ENCODE measurements around the gene PELI2. TPM values are rescaled to one million over a fixed set of nuclear protein-coding genes. Genes with fewer than 3 reads are reported as not detected.

Gene PELI2
- total RNA-seq, 1 experiment from 2014 or later: 2.0 TPM

DNA sequence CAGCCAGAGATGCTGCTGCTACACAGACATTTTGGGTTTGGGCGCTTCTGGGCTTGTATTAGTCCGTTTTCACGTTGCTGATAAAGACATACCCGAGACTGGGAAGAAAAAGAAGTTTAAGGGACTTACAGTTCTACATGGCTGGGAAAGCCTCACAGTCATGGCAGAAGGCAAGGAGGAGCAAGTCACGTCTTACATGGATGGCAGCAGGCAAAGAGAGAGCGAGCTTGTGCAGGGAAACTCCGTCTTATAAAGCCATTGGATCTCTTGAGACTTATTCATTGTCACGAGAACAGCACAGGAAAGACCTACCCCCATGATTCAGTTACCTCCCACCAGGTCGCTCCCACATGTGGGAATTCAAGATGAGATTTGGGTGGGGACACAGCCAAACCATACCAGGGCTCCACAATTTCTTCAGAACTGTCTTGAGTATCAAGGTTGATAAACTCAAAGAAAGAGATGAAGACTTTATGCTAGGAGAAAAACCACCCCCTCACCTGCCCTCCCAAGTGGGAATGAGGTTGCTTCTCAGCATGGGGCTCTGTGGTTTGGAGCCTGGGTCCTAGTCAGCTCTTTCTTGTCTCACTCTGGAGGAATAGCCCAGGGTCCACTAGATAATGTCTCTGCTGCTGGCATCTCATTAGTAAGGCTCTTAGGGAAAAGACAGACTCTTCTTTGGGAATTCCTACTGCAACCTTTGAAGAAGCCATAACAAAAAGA is 200.3 kb downstream of the PELI2 start:
- H3K4me3 ChIP-seq (replicated peaks in 1 of 2; ENCODE audit: low read depth in 1 of 2, low read length in 2 of 2): no peak overlapping the region
- no peak for DNase-seq (ENCODE audit: low read depth, low spot score)
- H3K4me1 ChIP-seq (ENCODE audit: control insufficient read depth in 1 of 2, insufficient read depth in 2 of 2, low read length in 2 of 2): no peaks in the 10 kb centered on the region
- H2AFZ ChIP-seq (ENCODE audit: low read depth, low read length, poor library complexity, severe bottlenecking): no peak overlapping the region
- no TSS peak for BruUV-seq (replicated peaks)
- peaks cover 33% of the 10 kb centered on the region; the same call in 1 of the 2 replicates for H3K27me3 ChIP-seq (ENCODE audit: insufficient read depth, low read length)
- RAD21 ChIA-PET (ENCODE audit: low non-redundant PET in 1 of 2, low total read pairs in 2 of 2, uncharacterized antibody in 2 of 2, unreplicated experiment in 2 of 2): no interaction called here
- H3K36me3 ChIP-seq (ENCODE audit: control insufficient read depth in 1 of 2, insufficient read depth in 2 of 2, low read length in 2 of 2): no peaks in the 10 kb centered on the region
- ATAC-seq: no peak
- H3K9me3 ChIP-seq (ENCODE audit: control insufficient read depth in 1 of 2, insufficient read depth in 1 of 2, low read depth in 1 of 2, low read length in 2 of 2): no peaks in the 10 kb centered on the region; a peak in 1 of 4 replicates
- no peak overlapping the region for H3K4me2 ChIP-seq (ENCODE audit: low read length)
- H4K20me1 ChIP-seq (ENCODE audit: insufficient read depth): no peaks in the 10 kb centered on the region
- no peaks in the 10 kb centered on the region for H3K79me2 ChIP-seq (ENCODE audit: insufficient read depth, low read length)
- no peak overlapping the region for H3K27ac ChIP-seq (ENCODE audit: low read depth, low read length)
- POLR2A ChIA-PET: interaction anchor here (0.7 kb wide), 1 partner anchor 37 kb away, joined by 3 read pairs; no protein-coding TSS in a partner anchor
- CTCF ChIA-PET: no interaction called here
- intact Hi-C loops (cut with micrococcal nuclease): no loop called here
- TF ChIP-seq POLR2AphosphoS5 (IDR thresholded peaks at IDR 0.05; ENCODE audit: low read depth, low read length) (no peak), POLR2A (IDR thresholded peaks at IDR 0.05; ENCODE audit: borderline replicate concordance, extremely low read depth, insufficient read depth, insufficient read length) (no peak)
- TF ChIP-seq, protein P1, sequence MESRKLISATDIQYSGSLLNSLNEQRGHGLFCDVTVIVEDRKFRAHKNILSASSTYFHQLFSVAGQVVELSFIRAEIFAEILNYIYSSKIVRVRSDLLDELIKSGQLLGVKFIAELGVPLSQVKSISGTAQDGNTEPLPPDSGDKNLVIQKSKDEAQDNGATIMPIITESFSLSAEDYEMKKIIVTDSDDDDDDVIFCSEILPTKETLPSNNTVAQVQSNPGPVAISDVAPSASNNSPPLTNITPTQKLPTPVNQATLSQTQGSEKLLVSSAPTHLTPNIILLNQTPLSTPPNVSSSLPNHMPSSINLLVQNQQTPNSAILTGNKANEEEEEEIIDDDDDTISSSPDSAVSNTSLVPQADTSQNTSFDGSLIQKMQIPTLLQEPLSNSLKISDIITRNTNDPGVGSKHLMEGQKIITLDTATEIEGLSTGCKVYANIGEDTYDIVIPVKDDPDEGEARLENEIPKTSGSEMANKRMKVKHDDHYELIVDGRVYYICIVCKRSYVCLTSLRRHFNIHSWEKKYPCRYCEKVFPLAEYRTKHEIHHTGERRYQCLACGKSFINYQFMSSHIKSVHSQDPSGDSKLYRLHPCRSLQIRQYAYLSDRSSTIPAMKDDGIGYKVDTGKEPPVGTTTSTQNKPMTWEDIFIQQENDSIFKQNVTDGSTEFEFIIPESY (IDR thresholded peaks at IDR 0.05; ENCODE audit: extremely low read depth, insufficient replicate concordance, low read length): no peak
- no peak overlapping the region for H3K9ac ChIP-seq (ENCODE audit: low read length)
- no peaks in the 10 kb centered on the region for H3K9me2 ChIP-seq (ENCODE audit: insufficient read depth)

DNA sequence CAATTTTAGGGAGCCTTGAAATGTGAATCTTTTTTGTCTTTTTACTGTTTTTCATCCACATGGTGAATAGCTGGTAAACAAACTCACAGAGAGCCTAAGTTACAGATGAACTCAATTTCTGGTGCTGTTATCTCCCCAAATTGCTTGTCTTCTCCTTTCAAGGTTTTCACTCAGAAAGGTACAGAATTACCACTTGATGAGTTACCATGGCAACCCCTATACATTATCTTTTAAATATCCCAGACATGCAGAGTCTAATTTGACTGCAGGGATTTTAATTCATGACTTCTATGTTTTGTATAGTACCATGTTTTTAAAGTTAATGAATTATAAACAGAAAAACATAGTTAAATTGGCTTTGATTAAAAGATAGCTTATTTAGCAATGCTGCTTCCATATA is 203.7 kb downstream of the PELI2 start:
- Histone ChIP-seq H3K9ac (ENCODE audit: low read length) (no peak overlapping the region), H3K9me3 (ENCODE audit: control insufficient read depth in 1 of 2, insufficient read depth in 1 of 2, low read depth in 1 of 2, low read length in 2 of 2) (no peaks in the 10 kb centered on the region; a peak in 1 of 4 replicates), H3K4me3 (replicated peaks in 1 of 2; ENCODE audit: low read depth in 1 of 2, low read length in 2 of 2) (no peak overlapping the region), H3K4me2 (ENCODE audit: low read length) (no peak overlapping the region), H3K36me3 (ENCODE audit: control insufficient read depth in 1 of 2, insufficient read depth in 2 of 2, low read length in 2 of 2) (no peaks in the 10 kb centered on the region), H4K20me1 (ENCODE audit: insufficient read depth) (no peaks in the 10 kb centered on the region), H3K9me2 (ENCODE audit: insufficient read depth) (no peaks in the 10 kb centered on the region), H2AFZ (ENCODE audit: low read depth, low read length, poor library complexity, severe bottlenecking) (no peak overlapping the region), H3K27ac (ENCODE audit: low read depth, low read length) (no peak overlapping the region), H3K79me2 (ENCODE audit: insufficient read depth, low read length) (no peaks in the 10 kb centered on the region), H3K27me3 (ENCODE audit: insufficient read depth, low read length) (peaks cover 40% of the 10 kb centered on the region), H3K4me1 (ENCODE audit: control insufficient read depth in 1 of 2, insufficient read depth in 2 of 2, low read length in 2 of 2) (no peaks in the 10 kb centered on the region)
- DNase-seq (ENCODE audit: low read depth, low spot score) (no peak), ATAC-seq (no peak)
- POLR2A ChIA-PET: no interaction called here
- RAD21 ChIA-PET (ENCODE audit: low non-redundant PET in 1 of 2, low total read pairs in 2 of 2, uncharacterized antibody in 2 of 2, unreplicated experiment in 2 of 2): no interaction called here
- intact Hi-C loops (cut with micrococcal nuclease): no loop called here
- CTCF ChIA-PET: no interaction called here
- BruUV-seq (replicated peaks): no TSS peak
- TF ChIP-seq EZH2 (IDR thresholded peaks at IDR 0.05): no peak
- no peak for TF ChIP-seq ZFX (IDR thresholded peaks at IDR 0.05)
- TF ChIP-seq YY1 (IDR thresholded peaks at IDR 0.05; ENCODE audit: extremely low read depth, insufficient replicate concordance, low read depth, low read length): no peak
- no peak for TF ChIP-seq EGR1 (IDR thresholded peaks at IDR 0.05; ENCODE audit: low read depth)
- TF ChIP-seq POLR2AphosphoS5 (IDR thresholded peaks at IDR 0.05; ENCODE audit: low read depth, low read length): no peak
- TF ChIP-seq, protein P1 (IDR thresholded peaks at IDR 0.05; ENCODE audit: extremely low read depth, insufficient replicate concordance, low read length): no peak
- TF ChIP-seq, protein P2, sequence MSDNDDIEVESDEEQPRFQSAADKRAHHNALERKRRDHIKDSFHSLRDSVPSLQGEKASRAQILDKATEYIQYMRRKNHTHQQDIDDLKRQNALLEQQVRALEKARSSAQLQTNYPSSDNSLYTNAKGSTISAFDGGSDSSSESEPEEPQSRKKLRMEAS (IDR thresholded peaks at IDR 0.05): no peak
- TF ChIP-seq TCF7L2 (IDR thresholded peaks at IDR 0.05; ENCODE audit: borderline replicate concordance, extremely low read depth, insufficient read depth, insufficient read length): no peak
- TF ChIP-seq JUND (IDR thresholded peaks at IDR 0.05): no peak
- no peak for TF ChIP-seq SIN3A (IDR thresholded peaks at IDR 0.05; ENCODE audit: low read depth)
- no peak for TF ChIP-seq RAD21 (IDR thresholded peaks at IDR 0.05; ENCODE audit: low read depth)
- TF ChIP-seq SRF (IDR thresholded peaks at IDR 0.05; ENCODE audit: low read depth): no peak
- TF ChIP-seq EZH2phosphoT487 (IDR thresholded peaks at IDR 0.05; ENCODE audit: borderline replicate concordance): no peak
- TF ChIP-seq FOSL1 (IDR thresholded peaks at IDR 0.05; ENCODE audit: low read depth): no peak
